B cell (primary cell): Measurements from ENCODE around the gene RILPL1. TPM values are rescaled to one million over a fixed set of nuclear protein-coding genes. Genes with fewer than 3 reads are reported as not detected.

Experiments
- ATAC-seq: fragments of 200-7000 bp; cut with Tn5 transposase; one replicate; pipeline ENCODE4 v1.10.0; 2021; ENCODE audit warnings: low read depth, mild to moderate bottlenecking, moderate number of reproducible peaks, moderate library complexity
- CTCF ChIA-PET: fragments of 350-600 bp; sonication (Branson Sonifier 250); formaldehyde crosslinking; loops from one replicate; lab custom pipeline; 2021; ENCODE audit warnings: antibody characterized with exemption, inconsistent platforms; lab: Charles Lee
- POLR2A ChIA-PET: fragments of 350-600 bp; sonication (Branson Sonifier 250); formaldehyde crosslinking; loops from one replicate; lab custom pipeline; 2021; ENCODE audit warnings: antibody characterized with exemption; lab: Charles Lee
- DNase-seq: peaks from one replicate; pipeline ENCODE4 v3.0.0; 2013
- H2AFZ ChIP-seq: 2 replicates; pipeline ENCODE4 v1.6.1; 2012; ENCODE audit warnings: mild to moderate bottlenecking, low read depth, low read length; ENCODE audit not compliant: insufficient read depth, poor library complexity, severe bottlenecking
- H3K27ac ChIP-seq, 2 donors: 1 replicate in 1 of 2; 2 replicates in 1 of 2; pipeline ENCODE4 v1.5.1; 2012 to 2013; ENCODE audit warnings: low read length in 2 of 2, mild to moderate bottlenecking in 2 of 2, moderate library complexity in 1 of 2
- H3K27me3 ChIP-seq, 4 experiments: fragments of 200-600 bp in 1 of 4; sonication (generic) in 1 of 4; replicated peaks in 1 of 4; 1 replicate in 2 of 4; 2 replicates in 2 of 4; pipeline versions ENCODE4 v1.6.1 to v1.7.0; 2013 to 2016; ENCODE audit warnings: low read length in 3 of 4, mild to moderate bottlenecking in 2 of 4, mixed read lengths in 1 of 4, moderate library complexity in 1 of 4; ENCODE audit not compliant: insufficient read depth in 4 of 4, control insufficient read depth in 3 of 4; ENCODE audit errors: control extremely low read depth in 1 of 4
- H3K36me3 ChIP-seq, 2 experiments: replicated peaks in 1 of 2; 1 replicate in 1 of 2; 2 replicates in 1 of 2; pipeline versions ENCODE4 v1.6.1 to v1.7.1; 2013; ENCODE audit warnings: low read length in 1 of 2; ENCODE audit not compliant: insufficient read depth in 2 of 2, control insufficient read depth in 1 of 2; ENCODE audit errors: control extremely low read depth in 1 of 2, extremely low read depth in 1 of 2
- H3K4me1 ChIP-seq, 2 donors: fragments of 200-600 bp in 1 of 2; sonication (generic) in 1 of 2; 1 replicate in 1 of 2; 2 replicates in 1 of 2; pipeline versions ENCODE4 v1.5.1 to v1.6.1; 2013 to 2017; ENCODE audit warnings: low read length in 2 of 2; ENCODE audit not compliant: control insufficient read depth in 2 of 2, insufficient read depth in 2 of 2
- H3K4me2 ChIP-seq: replicated peaks from 2 replicates; pipeline ENCODE3; 2012; ENCODE audit warnings: mild to moderate bottlenecking, low read depth, low read length; ENCODE audit not compliant: poor library complexity, severe bottlenecking
- H3K4me3 ChIP-seq, 5 experiments: fragments of 200-600 bp in 1 of 5; sonication (generic) in 1 of 5; 1 replicate in 3 of 5; 2 replicates in 2 of 5; pipeline versions ENCODE4 v1.5.1 to v1.7.0; 2011 to 2016; ENCODE audit warnings: low read length in 4 of 5, mild to moderate bottlenecking in 4 of 5, low read depth in 2 of 5, control low read depth in 1 of 5, moderate library complexity in 1 of 5; ENCODE audit not compliant: insufficient read depth in 1 of 5; ENCODE audit errors: control extremely low read depth in 1 of 5, extremely low read depth in 1 of 5
- H3K79me2 ChIP-seq: fragments of 200-600 bp; sonication (generic); one replicate; pipeline ENCODE4 v1.6.0; 2016; ENCODE audit warnings: low read length; ENCODE audit not compliant: control insufficient read depth, insufficient read depth
- H3K9ac ChIP-seq: fragments of 200-600 bp; sonication (generic); 2 replicates; pipeline ENCODE4 v1.6.1; 2017; ENCODE audit warnings: mild to moderate bottlenecking, low read length, moderate library complexity
- H3K9me3 ChIP-seq, 3 donors: one replicate each; pipeline versions ENCODE4 v1.6.1 to v1.7.1; 2013; ENCODE audit warnings: low read length in 2 of 3; ENCODE audit not compliant: control insufficient read depth in 2 of 3, insufficient read depth in 1 of 3; ENCODE audit errors: control extremely low read depth in 1 of 3
- H4K20me1 ChIP-seq: 2 replicates; pipeline ENCODE4 v1.6.0; 2012; ENCODE audit warnings: mild to moderate bottlenecking, low read length; ENCODE audit not compliant: insufficient read depth, control insufficient read depth, poor library complexity, severe bottlenecking
- H3K27ac Mint-ChIP-seq: one replicate; pipeline ENCODE4 v1.8.0; 2021; ENCODE audit warnings: mixed read lengths
- H3K27me3 Mint-ChIP-seq: one replicate; pipeline ENCODE4 v1.8.0; 2021; ENCODE audit warnings: mixed read lengths
- H3K4me1 Mint-ChIP-seq: one replicate; pipeline ENCODE4 v1.8.0; 2021; ENCODE audit warnings: mixed read lengths
- H3K4me3 Mint-ChIP-seq: one replicate; pipeline ENCODE4 v1.8.0; 2021; ENCODE audit warnings: mixed read lengths
- H3K9me3 Mint-ChIP-seq: one replicate; pipeline ENCODE4 v1.8.0; 2022; ENCODE audit warnings: mixed read lengths; ENCODE audit not compliant: insufficient read depth
- EZH2 ChIP-seq: IDR thresholded peaks from 2 replicates; pipeline ENCODE4 v1.6.1; 2012; ENCODE audit warnings: borderline replicate concordance, low read depth, mild to moderate bottlenecking, moderate library complexity, low read length; ENCODE audit not compliant: insufficient read depth, poor library complexity, severe bottlenecking
- WGBS: methylation state at CpG from one replicate; pipeline ENCODE4 v1.1.5; 2013; ENCODE audit warnings: missing lambda C conversion rate; ENCODE audit not compliant: insufficient coverage; 5-methylcytosine and 5-hydroxymethylcytosine counted together
- intact Hi-C: fragments of 100-400 bp; cut with micrococcal nuclease; formaldehyde crosslinking; loops from one replicate; pipeline ENCODE4 v1.10.0; 2022
- polyA plus RNA-seq: library from polyadenylated mRNA; depleted of rRNA; stranded (reverse); fragments of >200 nt; gene quantifications from 2 replicates; pipeline ENCODE4 v1.2.3, GENCODE V29; 2012
- small RNA-seq: library from RNA; depleted of rRNA; stranded (forward); fragments of <200 nt; gene quantifications from one replicate; pipeline ENCODE3, GENCODE V24; 2012; ENCODE audit warnings: low replicate concordance, low read depth; ENCODE audit not compliant: insufficient read length
- total RNA-seq, 2 donors: library from RNA; stranded (reverse); fragments of 120-200 nt in 1 of 2; gene quantifications; 1 replicate in 1 of 2; 2 replicates in 1 of 2; pipeline versions ENCODE4 v1.2.3 to v1.2.4, GENCODE V29; 2013 to 2022
- TF ChIP-seq, protein P1 (sequence below): fragments of 200-600 bp; IDR thresholded peaks from one replicate; pipeline ENCODE4 v1.8.0; 2022; ENCODE audit warnings: antibody characterized with exemption, mild to moderate bottlenecking

The RILPL1 gene
- total and polyA plus RNA-seq, 2 donors (not counting 1 experiment from before 2014, with no cell fraction given): 2.6 to 2.8 TPM

GRCh38 chr12:123421314-123421713 lies 112.2 kb downstream of the RILPL1 start:
- no CpG with 5 or more reads among the region's 2 CpGs for whole genome bisulfite sequencing
- Histone ChIP-seq H3K9ac (no peak overlapping the region), H3K36me3 (peaks cover 10 to 37% of the 10 kb centered on the region in 2 experiments), H4K20me1 (no peaks in the 10 kb centered on the region), H3K4me1 (peaks cover 0 to 2% of the 10 kb centered on the region in 2 donors), H3K27ac (no peak overlapping the region), H3K79me2 (peaks cover 14% of the 10 kb centered on the region), H3K4me2 (no peak overlapping the region), H3K9me3 (no peaks in the 10 kb centered on the region), H3K27me3 (no peaks in the 10 kb centered on the region), H3K4me3 (no peak overlapping the region), H2AFZ (no peak overlapping the region)
- H3K9me3 Mint-ChIP-seq: no peaks in the 10 kb centered on the region
- H3K27ac Mint-ChIP-seq: no peak overlapping the region
- H3K27me3 Mint-ChIP-seq: no peaks in the 10 kb centered on the region
- POLR2A ChIA-PET: interaction anchor here (0.6 kb wide), 2 partner anchors 37 to 56 kb away, joined by 4 read pairs; partner anchors contain the start of gene SNRNP35
- CTCF ChIA-PET: interaction anchor here (0.7 to 1.1 kb wide), 4 partner anchors 11 to 886 kb away, joined by 3 to 5 read pairs (median 4); no protein-coding TSS in a partner anchor
- intact Hi-C loops: loop anchor here (10.0 kb wide), 1 partner anchor 587 kb away; the partner anchor contains the start of gene HIP1R
- DNase-seq (no peak), ATAC-seq (no peak)
- peaks cover 7% of the 10 kb centered on the region for H3K4me1 Mint-ChIP-seq
- no peak overlapping the region for H3K4me3 Mint-ChIP-seq
- TF ChIP-seq, protein P1, sequence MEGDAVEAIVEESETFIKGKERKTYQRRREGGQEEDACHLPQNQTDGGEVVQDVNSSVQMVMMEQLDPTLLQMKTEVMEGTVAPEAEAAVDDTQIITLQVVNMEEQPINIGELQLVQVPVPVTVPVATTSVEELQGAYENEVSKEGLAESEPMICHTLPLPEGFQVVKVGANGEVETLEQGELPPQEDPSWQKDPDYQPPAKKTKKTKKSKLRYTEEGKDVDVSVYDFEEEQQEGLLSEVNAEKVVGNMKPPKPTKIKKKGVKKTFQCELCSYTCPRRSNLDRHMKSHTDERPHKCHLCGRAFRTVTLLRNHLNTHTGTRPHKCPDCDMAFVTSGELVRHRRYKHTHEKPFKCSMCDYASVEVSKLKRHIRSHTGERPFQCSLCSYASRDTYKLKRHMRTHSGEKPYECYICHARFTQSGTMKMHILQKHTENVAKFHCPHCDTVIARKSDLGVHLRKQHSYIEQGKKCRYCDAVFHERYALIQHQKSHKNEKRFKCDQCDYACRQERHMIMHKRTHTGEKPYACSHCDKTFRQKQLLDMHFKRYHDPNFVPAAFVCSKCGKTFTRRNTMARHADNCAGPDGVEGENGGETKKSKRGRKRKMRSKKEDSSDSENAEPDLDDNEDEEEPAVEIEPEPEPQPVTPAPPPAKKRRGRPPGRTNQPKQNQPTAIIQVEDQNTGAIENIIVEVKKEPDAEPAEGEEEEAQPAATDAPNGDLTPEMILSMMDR: no peak
- TF ChIP-seq EZH2: no peak

Small RNAs within 50 kb of the gene (small RNA-seq; reads per million reads assigned to genes)
- gene AC145423.2 (not detected), gene MIR3908 (not detected)

Other genes starting within 250 kb of the RILPL1 start
- 47.5 and 50.3 TPM in 2 replicates for gene SBNO1, start 168.9 kb downstream of the RILPL1 start, total RNA-seq
- gene SBNO1, start 168.9 kb downstream of the RILPL1 start, polyA plus RNA-seq: 5.9 and 8.9 TPM in 2 replicates
- 35.7 and 40.6 TPM in 2 replicates for gene KMT5A, start 149.6 kb downstream of the RILPL1 start, total RNA-seq
- gene KMT5A, start 149.6 kb downstream of the RILPL1 start, polyA plus RNA-seq: 17.1 and 18.9 TPM in 2 replicates
- gene RILPL2, start 97.0 kb downstream of the RILPL1 start, total RNA-seq: 12.6 and 13.0 TPM in 2 replicates
- gene RILPL2, start 97.0 kb downstream of the RILPL1 start, polyA plus RNA-seq: 3.3 and 4.0 TPM in 2 replicates
- 57.8 and 58.2 TPM in 2 replicates for gene SNRNP35, start 75.6 kb downstream of the RILPL1 start, total RNA-seq
- gene SNRNP35, start 75.6 kb downstream of the RILPL1 start, polyA plus RNA-seq: 33.8 and 46.6 TPM in 2 replicates
- 82.6 and 89.0 TPM in 2 replicates for gene TMED2, start 50.8 kb upstream of the RILPL1 start, total RNA-seq
- gene TMED2, start 50.8 kb upstream of the RILPL1 start, polyA plus RNA-seq: 19.3 and 25.3 TPM in 2 replicates
- 33.3 and 35.6 TPM in 2 replicates for gene DDX55, start 68.4 kb upstream of the RILPL1 start, total RNA-seq
- gene DDX55, start 68.4 kb upstream of the RILPL1 start, polyA plus RNA-seq: 39.9 and 55.2 TPM in 2 replicates
- gene EIF2B1, start 100.0 kb upstream of the RILPL1 start, total RNA-seq: 54.0 and 56.7 TPM in 2 replicates
- 48.9 and 59.0 TPM in 2 replicates for gene EIF2B1, start 100.0 kb upstream of the RILPL1 start, polyA plus RNA-seq
- gene GTF2H3, start 100.1 kb upstream of the RILPL1 start, total RNA-seq: 24.2 and 25.8 TPM in 2 replicates
- gene GTF2H3, start 100.1 kb upstream of the RILPL1 start, polyA plus RNA-seq: 10.5 and 12.4 TPM in 2 replicates
- gene TCTN2, start 137.4 kb upstream of the RILPL1 start, total RNA-seq: 21.9 and 22.8 TPM in 2 replicates
- gene TCTN2, start 137.4 kb upstream of the RILPL1 start, polyA plus RNA-seq: 7.8 and 8.5 TPM in 2 replicates
- 51.1 and 51.6 TPM in 2 replicates for gene ATP6V0A2, start 178.6 kb upstream of the RILPL1 start, total RNA-seq
- 27.6 and 35.1 TPM in 2 replicates for gene ATP6V0A2, start 178.6 kb upstream of the RILPL1 start, polyA plus RNA-seq
- gene DNAH10, start 228.6 kb upstream of the RILPL1 start, total RNA-seq: 0.66 and 0.99 TPM in 2 replicates
- gene DNAH10, start 228.6 kb upstream of the RILPL1 start, polyA plus RNA-seq: 0.24 and 0.55 TPM in 2 replicates